Peyer's patch (tissue), 4 donors: ENCODE data around the gene POTEG.
"Not testable (repeated sequence)": the region's sequence is repeated elsewhere in the genome, so short reads cannot be mapped to it uniquely, and the experiment has no call there.

ENCODE experiments used
- POLR2A ChIP-seq, 2 donors: fragments of 450-650 bp; IDR thresholded peaks; one replicate each; pipeline ENCODE4 v1.5.1; 2017; ENCODE audit warnings: antibody characterized with exemption in 2 of 2, mild to moderate bottlenecking in 2 of 2, moderate library complexity in 2 of 2
- TF ChIP-seq, protein P1 (sequence below), 6 experiments: fragments of 450-650 bp in 4 of 6; fragments of 200-600 bp in 2 of 6; sonication (generic) in 1 of 6; IDR thresholded peaks; one replicate each; pipeline ENCODE4 v1.5.1; 2017 to 2019; ENCODE audit warnings: antibody characterized with exemption in 6 of 6, mild to moderate bottlenecking in 3 of 6, moderate library complexity in 1 of 6

- TF ChIP-seq, protein P1, sequence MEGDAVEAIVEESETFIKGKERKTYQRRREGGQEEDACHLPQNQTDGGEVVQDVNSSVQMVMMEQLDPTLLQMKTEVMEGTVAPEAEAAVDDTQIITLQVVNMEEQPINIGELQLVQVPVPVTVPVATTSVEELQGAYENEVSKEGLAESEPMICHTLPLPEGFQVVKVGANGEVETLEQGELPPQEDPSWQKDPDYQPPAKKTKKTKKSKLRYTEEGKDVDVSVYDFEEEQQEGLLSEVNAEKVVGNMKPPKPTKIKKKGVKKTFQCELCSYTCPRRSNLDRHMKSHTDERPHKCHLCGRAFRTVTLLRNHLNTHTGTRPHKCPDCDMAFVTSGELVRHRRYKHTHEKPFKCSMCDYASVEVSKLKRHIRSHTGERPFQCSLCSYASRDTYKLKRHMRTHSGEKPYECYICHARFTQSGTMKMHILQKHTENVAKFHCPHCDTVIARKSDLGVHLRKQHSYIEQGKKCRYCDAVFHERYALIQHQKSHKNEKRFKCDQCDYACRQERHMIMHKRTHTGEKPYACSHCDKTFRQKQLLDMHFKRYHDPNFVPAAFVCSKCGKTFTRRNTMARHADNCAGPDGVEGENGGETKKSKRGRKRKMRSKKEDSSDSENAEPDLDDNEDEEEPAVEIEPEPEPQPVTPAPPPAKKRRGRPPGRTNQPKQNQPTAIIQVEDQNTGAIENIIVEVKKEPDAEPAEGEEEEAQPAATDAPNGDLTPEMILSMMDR (IDR thresholded peaks at IDR 0.05), result not testable (repeated sequence)
- TF ChIP-seq POLR2A (IDR thresholded peaks at IDR 0.05), result not testable (repeated sequence)
Observed at GRCh38 chr14:19380137-19380536, 54.0 kb downstream of the POTEG start.
